SK-N-SH (cell line): Measurements from ENCODE around the gene AGFG2. TPM values are rescaled to one million over a fixed set of nuclear protein-coding genes. Genes with fewer than 3 reads are reported as not detected.

Experiments used
- CTCF ChIA-PET: fragments of 300-600, 350-600 bp; formaldehyde crosslinking; extraction: SDS; loops from one replicate; lab custom pipeline; 2021; lab: Yijun Ruan, JAX
- POLR2A ChIA-PET: fragments of 350-600 bp; sonication (Branson Sonifier 250); formaldehyde crosslinking; extraction: SDS; loops from one replicate; lab custom pipeline; 2020; ENCODE audit warnings: antibody characterized with exemption, inconsistent platforms; lab: Yijun Ruan, JAX
- DNase-seq: peaks from one replicate; pipeline ENCODE4 v3.0.0; 2012
- H2AFZ ChIP-seq: fragments of 200-600 bp; sonication (generic); 2 replicates; pipeline ENCODE4 v1.8.1; 2016; ENCODE audit warnings: antibody characterized with exemption, mild to moderate bottlenecking, low read depth
- H3F3A ChIP-seq: fragments of 200-600 bp; sonication (generic); replicated peaks from 2 replicates; pipeline ENCODE3; 2016; ENCODE audit warnings: antibody characterized with exemption, mild to moderate bottlenecking; ENCODE audit not compliant: insufficient read depth
- H3K27ac ChIP-seq, 2 experiments: fragments of 200-500 bp in 1 of 2; fragments of 200-600 bp in 1 of 2; sonication (Bioruptor generic) in 1 of 2; sonication (generic), shearing (Covaris generic) in 1 of 2; 2 replicates each; pipeline versions ENCODE4 v1.5.1 to v1.6.1; 2014 to 2016; ENCODE audit warnings: low read depth in 2 of 2, inconsistent platforms in 1 of 2, low read length in 1 of 2, mild to moderate bottlenecking in 1 of 2, mixed read lengths in 1 of 2
- H3K27me3 ChIP-seq: fragments of 200-600 bp; sonication (generic), shearing (Covaris generic); 2 replicates; pipeline ENCODE4 v1.6.1; 2016; ENCODE audit warnings: mixed run types; ENCODE audit not compliant: insufficient read depth
- H3K36me3 ChIP-seq, 2 experiments: fragments of 200-500 bp in 1 of 2; fragments of 200-600 bp in 1 of 2; sonication (Bioruptor generic) in 1 of 2; sonication (generic) in 1 of 2; replicated peaks in 1 of 2; 2 replicates each; pipeline versions ENCODE3 to v1.5.1; 2014 to 2016; ENCODE audit warnings: low read length in 1 of 2, mild to moderate bottlenecking in 1 of 2; ENCODE audit not compliant: insufficient read depth in 2 of 2, control insufficient read depth in 1 of 2
- H3K4me1 ChIP-seq, 2 experiments: fragments of 200-500 bp in 1 of 2; fragments of 200-600 bp in 1 of 2; sonication (Bioruptor generic) in 1 of 2; sonication (generic), shearing (Covaris generic) in 1 of 2; 2 replicates each; pipeline versions ENCODE4 v1.5.1 to v1.6.1; 2014 to 2016; ENCODE audit warnings: low read depth in 1 of 2, low read length in 1 of 2, mixed run types in 1 of 2; ENCODE audit not compliant: insufficient read depth in 2 of 2, control insufficient read depth in 1 of 2
- H3K4me2 ChIP-seq: fragments of 200-600 bp; sonication (generic), shearing (Covaris generic); 2 replicates; pipeline ENCODE4 v1.6.1; 2017; ENCODE audit warnings: mixed run types
- H3K4me3 ChIP-seq, 2 experiments: fragments of 200-500 bp in 1 of 2; fragments of 200-600 bp in 1 of 2; sonication (Bioruptor generic) in 1 of 2; sonication (generic), shearing (Covaris generic) in 1 of 2; 2 replicates each; pipeline versions ENCODE4 v1.5.1 to v1.8.1; 2014 to 2016; ENCODE audit warnings: low read depth in 2 of 2, inconsistent platforms in 1 of 2, low read length in 1 of 2, mild to moderate bottlenecking in 1 of 2, mixed read lengths in 1 of 2, moderate library complexity in 1 of 2
- H3K79me2 ChIP-seq: fragments of 200-600 bp; sonication (generic); 2 replicates; pipeline ENCODE4 v1.8.1; 2017; ENCODE audit warnings: mild to moderate bottlenecking; ENCODE audit not compliant: insufficient read depth
- H3K9ac ChIP-seq: fragments of 200-600 bp; sonication (generic); 2 replicates; pipeline ENCODE4 v1.6.1; 2017; ENCODE audit warnings: mixed run types
- H3K9me2 ChIP-seq: fragments of 200-600 bp; sonication (generic); 2 replicates; pipeline ENCODE4 v1.6.1; 2017; ENCODE audit warnings: mixed run types
- H3K9me3 ChIP-seq: fragments of 200-600 bp; sonication (generic); 2 replicates; pipeline ENCODE4 v1.6.1; 2017; ENCODE audit warnings: mixed run types, mild to moderate bottlenecking, moderate library complexity
- H4K20me1 ChIP-seq: fragments of 200-600 bp; sonication (generic); 2 replicates; pipeline ENCODE4 v1.6.1; 2017; ENCODE audit warnings: mild to moderate bottlenecking, mixed run types; ENCODE audit not compliant: insufficient read depth
- CHD2 ChIP-seq: fragments of 150-350 bp; IDR thresholded peaks from 2 replicates; pipeline ENCODE4 v1.6.1; 2018; ENCODE audit warnings: low read length; ENCODE audit not compliant: partially characterized antibody
- ELF1 ChIP-seq: IDR thresholded peaks from 2 replicates; pipeline ENCODE4 v1.4.0; 2012
- EP300 ChIP-seq, 2 experiments: IDR thresholded peaks; 2 replicates each; pipeline versions ENCODE4 v1.4.0 to v1.6.1; 2012; ENCODE audit warnings: borderline replicate concordance in 1 of 2, low read depth in 1 of 2, low read length in 1 of 2
- EZH2phosphoT487 ChIP-seq: fragments of 200-600 bp; sonication (generic); IDR thresholded peaks from 2 replicates; pipeline ENCODE4 v1.6.1; 2017; ENCODE audit warnings: low read depth, mixed run types, mild to moderate bottlenecking, antibody characterized with exemption, moderate library complexity, borderline replicate concordance
- IRF3 ChIP-seq: fragments of 150-350 bp; IDR thresholded peaks from 2 replicates; pipeline ENCODE4 v1.6.1; 2016; ENCODE audit warnings: mild to moderate bottlenecking, low read depth, low read length
- JUND ChIP-seq: IDR thresholded peaks from 2 replicates; pipeline ENCODE4 v1.4.0; 2012
- POLR2AphosphoS5 ChIP-seq: IDR thresholded peaks from 2 replicates; pipeline ENCODE4 v1.6.1; 2012; ENCODE audit warnings: low read depth, low read length
- RAD21 ChIP-seq: IDR thresholded peaks from 2 replicates; pipeline ENCODE4 v1.6.1; 2012; ENCODE audit warnings: mild to moderate bottlenecking, low read length
- RCOR1 ChIP-seq: fragments of 150-350 bp; IDR thresholded peaks from 2 replicates; pipeline ENCODE4 v1.6.1; 2017; ENCODE audit warnings: antibody characterized with exemption, low read length
- REST ChIP-seq: IDR thresholded peaks from 2 replicates; pipeline ENCODE4 v1.6.1; 2012; ENCODE audit warnings: mild to moderate bottlenecking, low read depth, low read length, moderate library complexity
- RXRA ChIP-seq: IDR thresholded peaks from 2 replicates; pipeline ENCODE4 v1.4.0; 2012; ENCODE audit warnings: low read depth, mild to moderate bottlenecking, borderline replicate concordance
- SMC3 ChIP-seq: IDR thresholded peaks from 2 replicates; pipeline ENCODE4 v1.6.1; 2012; ENCODE audit warnings: low read depth, low read length, improper control_type of control experiment
- TAF1 ChIP-seq: IDR thresholded peaks from 2 replicates; pipeline ENCODE4 v1.6.1; 2012; ENCODE audit warnings: low read depth, mild to moderate bottlenecking, low read length, moderate library complexity, borderline replicate concordance
- USF1 ChIP-seq: IDR thresholded peaks from 2 replicates; pipeline ENCODE4 v1.4.0; 2012; ENCODE audit warnings: low read depth, borderline replicate concordance
- USF2 ChIP-seq: fragments of 150-350 bp; IDR thresholded peaks from 2 replicates; pipeline ENCODE4 v1.6.1; 2017; ENCODE audit warnings: antibody characterized with exemption, low read length, low read depth, borderline replicate concordance
- YY1 ChIP-seq: IDR thresholded peaks from 2 replicates; pipeline ENCODE4 v1.4.0; 2012; ENCODE audit warnings: low read depth, mild to moderate bottlenecking
- WGBS: methylation state at CpG from one replicate; pipeline ENCODE4 v1.1.6; 2017; ENCODE audit warnings: low lambda C conversion rate; 5-methylcytosine and 5-hydroxymethylcytosine counted together
- polyA plus RNA-seq, 3 experiments: library from polyadenylated mRNA; depleted of rRNA; stranded (reverse); fragments of >200 nt; gene quantifications; 2 replicates each; pipeline ENCODE4 v1.2.3, GENCODE V29; 2012

AGFG2 gene
- polyA plus RNA-seq, 1 of the 3 experiments (the other 2 are of a cell fraction) = 23.1 TPM

GRCh38 chr7:100539436-100540006, 518 bp downstream of the AGFG2 start:
- H3F3A ChIP-seq = peaks cover 9% of the 10 kb centered on the region
- peak overlapping the region; percentile 69 to 92 for H3K4me3 ChIP-seq
- peak overlapping the region; percentile 59 for H3K9ac ChIP-seq
- no peaks in the 10 kb centered on the region for H3K9me2 ChIP-seq
- H3K27me3 ChIP-seq = no peaks in the 10 kb centered on the region
- DNase-seq = no peak
- peaks cover 16% of the 10 kb centered on the region; the same call in 1 of the 2 replicates for H3K79me2 ChIP-seq
- H3K4me2 ChIP-seq = peak overlapping the region; percentile 89
- ChIA-PET CTCF (interaction anchor here (0.7 to 19.1 kb wide), 9 partner anchors 22 to 152 kb away, joined by 3 to 353 read pairs (median 5); partner anchors contain the start of gene NYAP1), POLR2A (interaction anchor here (0.7 to 1.2 kb wide), 5 partner anchors 10 to 335 kb away, joined by 3 to 8 read pairs (median 3); partner anchors contain the start of gene SRRT)
- H2AFZ ChIP-seq = peak overlapping the region; percentile 81; the same call in 1 of the 2 replicates
- TF ChIP-seq USF2 (no peak), JUND (no peak), ELF1 (no peak), TAF1 (no peak), USF1 (no peak), EZH2phosphoT487 (no peak)
- peak overlapping the region in 1 of 2 experiments; percentile 26; a peak in 1 of 4 replicates for H3K27ac ChIP-seq
- H3K4me1 ChIP-seq = peaks cover 0 to 15% of the 10 kb centered on the region in 2 experiments; a peak in 2 of 4 replicates
- WGBS = 2% methylated on average over 31 of the region's 44 CpGs
- H4K20me1 ChIP-seq = no peaks in the 10 kb centered on the region
- no peaks in the 10 kb centered on the region for H3K9me3 ChIP-seq
- H3K36me3 ChIP-seq = no peaks in the 10 kb centered on the region

GRCh38 chr7:100540073-100540723, 1.2 kb downstream of the AGFG2 start:
- Histone ChIP-seq H3K36me3 (no peaks in the 10 kb centered on the region), H3K27me3 (no peaks in the 10 kb centered on the region), H2AFZ (no peak overlapping the region), H4K20me1 (no peaks in the 10 kb centered on the region), H3K79me2 (peaks cover 16% of the 10 kb centered on the region; the same call in 1 of the 2 replicates), H3K27ac (no peak overlapping the region), H3F3A (peaks cover 15% of the 10 kb centered on the region), H3K4me1 (peaks cover 5 to 21% of the 10 kb centered on the region in 2 experiments; a peak in 3 of 4 replicates), H3K4me3 (peak overlapping the region; percentile 69 to 92), H3K9ac (peak overlapping the region; percentile 59), H3K4me2 (peak overlapping the region; percentile 89), H3K9me3 (no peaks in the 10 kb centered on the region), H3K9me2 (no peaks in the 10 kb centered on the region)
- ChIA-PET POLR2A (no interaction called here), CTCF (interaction anchor here (1.0 to 19.1 kb wide), 5 partner anchors 21 to 71 kb away, joined by 3 to 353 read pairs (median 10); partner anchors contain the start of gene NYAP1)
- DNase-seq = no peak
- WGBS = 67% methylated on average over 6 of the region's 6 CpGs
- TF ChIP-seq EP300 (IDR thresholded peaks at IDR 0.05; ENCODE audit: borderline replicate concordance in 1 of 2, low read depth in 1 of 2, low read length in 1 of 2) (no peak), POLR2AphosphoS5 (no peak), SMC3 (no peak), IRF3 (no peak), USF2 (no peak), CHD2 (no peak), YY1 (no peak), RCOR1 (no peak), ELF1 (no peak), REST (no peak), RAD21 (no peak), RXRA (no peak), USF1 (no peak)
